HEK293T (cell line): ENCODE results near the gene KCNIP1.

Experiments used
- ARNT ChIP-seq: fragments of 450-650 bp; IDR thresholded peaks from 2 replicates; pipeline ENCODE4 v1.6.1; 2017; ENCODE audit warnings: mild to moderate bottlenecking
- CTBP1 ChIP-seq: fragments of 450-650 bp; IDR thresholded peaks from 2 replicates; pipeline ENCODE4 v1.6.1; 2016; ENCODE audit warnings: borderline replicate concordance
- FOXM1 ChIP-seq: fragments of 450-650 bp; IDR thresholded peaks from 2 replicates; pipeline ENCODE4 v1.6.1; 2017; ENCODE audit warnings: mild to moderate bottlenecking, borderline replicate concordance
- LEF1 ChIP-seq: fragments of 450-650 bp; IDR thresholded peaks from 2 replicates; pipeline ENCODE4 v1.6.1; 2017; ENCODE audit warnings: mild to moderate bottlenecking, borderline replicate concordance
- SUZ12 ChIP-seq: fragments of 450-650 bp; IDR thresholded peaks from 2 replicates; pipeline ENCODE4 v1.6.1; 2016; ENCODE audit warnings: mild to moderate bottlenecking
- TARDBP ChIP-seq: fragments of 450-650 bp; IDR thresholded peaks from 2 replicates; pipeline ENCODE4 v1.6.1; 2016

DNA sequence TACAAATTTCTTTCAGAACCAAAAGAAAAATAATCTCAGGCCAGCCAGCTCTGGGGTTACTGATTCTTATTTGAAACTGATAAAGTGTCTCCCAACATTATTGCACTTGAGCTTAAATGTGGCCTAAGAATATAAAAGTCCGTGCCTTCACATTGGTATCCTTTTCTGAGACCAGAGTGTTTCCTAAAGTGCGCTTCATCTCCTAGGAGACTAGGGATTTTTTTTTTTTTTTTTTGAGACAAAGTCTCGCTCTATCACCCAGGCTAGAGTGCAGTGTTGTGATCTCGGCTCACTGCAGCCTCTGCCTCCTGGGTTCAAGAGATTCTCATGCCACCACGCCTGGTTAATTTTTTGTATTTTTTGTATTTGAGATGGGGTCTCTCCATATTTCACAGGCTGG, 23.6 kb upstream of the KCNIP1 start:
- TF ChIP-seq TARDBP = no peak
- TF ChIP-seq ARNT = no peak
- TF ChIP-seq CTBP1 = no peak
- no peak for TF ChIP-seq FOXM1
- TF ChIP-seq LEF1 = no peak
- TF ChIP-seq SUZ12 = no peak
